C4-2B (cell line): ENCODE data around the gene SPTLC2.

Experiments
- ZFX ChIP-seq: fragments of 450-650 bp; IDR thresholded peaks from 2 replicates; pipeline ENCODE4 v1.6.1; 2017
- TF ChIP-seq, protein P1 (sequence below): fragments of 450-650 bp; conservative IDR thresholded peaks from 2 replicates; pipeline ENCODE4 v1.5.1; 2017; ENCODE audit warnings: mild to moderate bottlenecking

DNA sequence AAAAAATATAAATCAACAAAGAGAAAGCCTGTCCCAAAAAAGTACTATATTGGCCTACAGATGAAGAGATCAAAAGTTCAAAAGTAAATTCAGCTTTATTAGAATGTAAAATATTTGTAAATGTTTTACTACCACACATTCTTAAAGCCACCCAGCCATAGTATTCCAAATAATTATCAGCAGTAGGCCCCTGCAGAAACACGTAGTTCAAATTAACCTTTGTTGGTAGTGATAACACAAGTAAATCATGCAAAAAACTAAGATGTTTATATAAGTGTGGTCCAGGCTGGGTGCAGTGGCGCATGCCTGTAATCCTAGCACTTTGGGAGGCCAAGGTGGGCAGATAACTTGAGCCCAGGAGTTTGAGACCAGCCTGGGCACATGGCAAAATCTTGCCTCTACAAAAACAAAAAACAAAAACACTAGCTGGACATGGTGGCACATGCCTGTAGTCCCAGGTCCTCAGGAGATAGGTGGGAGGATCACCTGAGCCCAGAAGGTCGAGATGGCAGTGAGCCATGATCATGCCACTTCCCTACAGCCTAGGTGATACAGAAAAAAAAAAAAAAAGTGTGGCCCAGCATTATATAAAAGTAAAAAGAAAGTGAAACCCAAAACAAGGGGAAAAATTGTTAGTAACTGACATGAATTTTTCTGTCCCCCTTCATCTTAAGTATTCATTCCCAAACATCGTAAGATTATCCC is 17.9 kb downstream of the SPTLC2 start:
- TF ChIP-seq, protein P1, sequence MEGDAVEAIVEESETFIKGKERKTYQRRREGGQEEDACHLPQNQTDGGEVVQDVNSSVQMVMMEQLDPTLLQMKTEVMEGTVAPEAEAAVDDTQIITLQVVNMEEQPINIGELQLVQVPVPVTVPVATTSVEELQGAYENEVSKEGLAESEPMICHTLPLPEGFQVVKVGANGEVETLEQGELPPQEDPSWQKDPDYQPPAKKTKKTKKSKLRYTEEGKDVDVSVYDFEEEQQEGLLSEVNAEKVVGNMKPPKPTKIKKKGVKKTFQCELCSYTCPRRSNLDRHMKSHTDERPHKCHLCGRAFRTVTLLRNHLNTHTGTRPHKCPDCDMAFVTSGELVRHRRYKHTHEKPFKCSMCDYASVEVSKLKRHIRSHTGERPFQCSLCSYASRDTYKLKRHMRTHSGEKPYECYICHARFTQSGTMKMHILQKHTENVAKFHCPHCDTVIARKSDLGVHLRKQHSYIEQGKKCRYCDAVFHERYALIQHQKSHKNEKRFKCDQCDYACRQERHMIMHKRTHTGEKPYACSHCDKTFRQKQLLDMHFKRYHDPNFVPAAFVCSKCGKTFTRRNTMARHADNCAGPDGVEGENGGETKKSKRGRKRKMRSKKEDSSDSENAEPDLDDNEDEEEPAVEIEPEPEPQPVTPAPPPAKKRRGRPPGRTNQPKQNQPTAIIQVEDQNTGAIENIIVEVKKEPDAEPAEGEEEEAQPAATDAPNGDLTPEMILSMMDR, result no peak
- no peak for TF ChIP-seq ZFX
